ENCODE data around the gene DHRS3. TPM values are rescaled to one million over a fixed set of nuclear protein-coding genes. Genes with fewer than 3 reads are reported as not detected.
A peak's percentile ranks its signal among the peaks of the same experiment; 100 is the strongest.
"Not testable (repeated sequence)": the region's sequence is repeated elsewhere in the genome, so short reads cannot be mapped to it uniquely, and the experiment has no call there.

Gene DHRS3
- total RNA-seq, 1 donor from 2014 or later = 63.7 TPM

DNA sequence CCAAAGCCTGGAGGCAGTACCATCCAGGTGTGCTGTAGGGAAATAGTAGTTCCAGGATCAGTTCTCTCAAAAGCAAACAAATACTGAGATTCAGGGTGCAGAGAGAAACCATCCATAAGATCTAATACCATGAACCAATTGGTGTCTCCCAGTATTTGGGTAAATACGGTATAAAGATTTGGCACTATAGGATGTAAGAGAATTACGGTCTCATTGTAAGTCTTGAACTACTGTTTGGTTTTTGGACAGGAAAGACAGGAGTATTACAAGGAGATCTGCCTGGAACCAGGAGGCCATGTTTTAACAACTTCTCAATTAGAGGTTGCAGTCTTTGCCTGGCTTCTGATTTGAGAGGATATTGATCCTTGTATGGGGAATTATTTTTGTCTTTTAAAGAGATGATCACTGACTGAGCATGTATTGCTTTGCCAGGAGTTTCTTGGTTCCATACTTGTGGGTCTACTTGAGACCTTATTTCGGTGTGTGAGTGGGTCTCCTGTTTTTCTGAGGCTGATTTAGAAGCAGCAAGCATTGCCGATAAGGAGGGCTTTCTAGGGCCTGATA is 36.1 kb upstream of the DHRS3 start:
- no peak overlapping the region for H3K4me3 ChIP-seq (ENCODE audit: low read depth, low read length)
- no peaks in the 10 kb centered on the region for H3K36me3 ChIP-seq (ENCODE audit: control insufficient read depth, insufficient read depth, low read length)
- DNase-seq (ENCODE audit: low read depth) (peak; percentile 8), FAIRE-seq (no peak)
- TF ChIP-seq, protein P1, sequence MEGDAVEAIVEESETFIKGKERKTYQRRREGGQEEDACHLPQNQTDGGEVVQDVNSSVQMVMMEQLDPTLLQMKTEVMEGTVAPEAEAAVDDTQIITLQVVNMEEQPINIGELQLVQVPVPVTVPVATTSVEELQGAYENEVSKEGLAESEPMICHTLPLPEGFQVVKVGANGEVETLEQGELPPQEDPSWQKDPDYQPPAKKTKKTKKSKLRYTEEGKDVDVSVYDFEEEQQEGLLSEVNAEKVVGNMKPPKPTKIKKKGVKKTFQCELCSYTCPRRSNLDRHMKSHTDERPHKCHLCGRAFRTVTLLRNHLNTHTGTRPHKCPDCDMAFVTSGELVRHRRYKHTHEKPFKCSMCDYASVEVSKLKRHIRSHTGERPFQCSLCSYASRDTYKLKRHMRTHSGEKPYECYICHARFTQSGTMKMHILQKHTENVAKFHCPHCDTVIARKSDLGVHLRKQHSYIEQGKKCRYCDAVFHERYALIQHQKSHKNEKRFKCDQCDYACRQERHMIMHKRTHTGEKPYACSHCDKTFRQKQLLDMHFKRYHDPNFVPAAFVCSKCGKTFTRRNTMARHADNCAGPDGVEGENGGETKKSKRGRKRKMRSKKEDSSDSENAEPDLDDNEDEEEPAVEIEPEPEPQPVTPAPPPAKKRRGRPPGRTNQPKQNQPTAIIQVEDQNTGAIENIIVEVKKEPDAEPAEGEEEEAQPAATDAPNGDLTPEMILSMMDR (IDR thresholded peaks at IDR 0.05; ENCODE audit: insufficient read depth, low read length, severe bottlenecking) = no peak
- no peaks in the 10 kb centered on the region for H3K27me3 ChIP-seq (ENCODE audit: control insufficient read depth, insufficient read depth, low read length)

DNA sequence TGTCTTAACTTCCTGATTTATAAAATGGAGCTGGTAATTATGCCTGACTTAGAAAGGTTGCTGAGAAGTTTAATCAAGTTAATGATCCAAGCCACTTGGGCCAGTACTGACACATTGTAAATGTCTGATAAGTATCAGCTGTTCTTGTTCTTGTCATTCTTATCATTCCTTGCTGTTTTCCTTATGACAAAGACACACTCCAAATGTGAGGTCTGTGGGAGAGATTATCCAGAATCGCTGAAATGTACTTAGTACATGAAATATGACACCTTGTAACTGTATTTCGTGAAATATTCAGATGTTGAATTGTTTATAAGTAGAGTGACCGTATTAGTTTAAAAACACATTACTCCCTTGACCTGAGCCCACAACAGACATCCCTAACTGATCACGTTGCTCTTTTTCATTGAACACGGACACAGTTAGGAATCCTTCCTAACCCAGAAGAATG is 32.0 kb upstream of the DHRS3 start:
- FAIRE-seq (peak; percentile 32), DNase-seq (ENCODE audit: low read depth) (no peak)
- TF ChIP-seq, protein P1 (IDR thresholded peaks at IDR 0.05; ENCODE audit: insufficient read depth, low read length, severe bottlenecking) = no peak
- no peak overlapping the region for H3K4me3 ChIP-seq (ENCODE audit: low read depth, low read length)
- no peaks in the 10 kb centered on the region for H3K27me3 ChIP-seq (ENCODE audit: control insufficient read depth, insufficient read depth, low read length)
- H3K36me3 ChIP-seq (ENCODE audit: control insufficient read depth, insufficient read depth, low read length) = no peaks in the 10 kb centered on the region

DNA sequence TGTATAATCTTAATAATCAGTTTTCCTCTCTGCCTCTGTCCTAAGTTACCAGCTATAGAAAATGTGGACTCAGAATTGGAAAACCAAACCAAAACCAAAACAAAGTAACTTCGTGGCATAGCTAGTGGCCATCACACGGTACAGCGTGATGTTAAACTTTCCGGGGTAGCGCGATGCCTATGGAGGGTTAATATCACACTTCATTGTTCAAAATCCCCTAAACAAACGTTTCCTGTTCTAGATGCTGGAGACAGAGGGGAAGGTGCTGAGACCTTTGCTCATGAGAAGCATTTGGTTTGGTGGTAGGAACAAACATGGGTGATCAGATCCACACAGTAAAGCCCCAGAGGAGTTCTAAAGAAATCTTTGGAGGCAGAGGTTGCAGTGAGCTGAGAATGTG is 30.7 kb upstream of the DHRS3 start:
- Histone ChIP-seq H3K27me3 (ENCODE audit: control insufficient read depth, insufficient read depth, low read length) (peaks cover 1% of the 10 kb centered on the region), H3K36me3 (ENCODE audit: control insufficient read depth, insufficient read depth, low read length) (no peaks in the 10 kb centered on the region), H3K4me3 (ENCODE audit: low read depth, low read length) (no peak overlapping the region)
- TF ChIP-seq, protein P1 (IDR thresholded peaks at IDR 0.05; ENCODE audit: insufficient read depth, low read length, severe bottlenecking) = no peak
- DNase-seq (ENCODE audit: low read depth) = no peak
- FAIRE-seq = no peak

DNA sequence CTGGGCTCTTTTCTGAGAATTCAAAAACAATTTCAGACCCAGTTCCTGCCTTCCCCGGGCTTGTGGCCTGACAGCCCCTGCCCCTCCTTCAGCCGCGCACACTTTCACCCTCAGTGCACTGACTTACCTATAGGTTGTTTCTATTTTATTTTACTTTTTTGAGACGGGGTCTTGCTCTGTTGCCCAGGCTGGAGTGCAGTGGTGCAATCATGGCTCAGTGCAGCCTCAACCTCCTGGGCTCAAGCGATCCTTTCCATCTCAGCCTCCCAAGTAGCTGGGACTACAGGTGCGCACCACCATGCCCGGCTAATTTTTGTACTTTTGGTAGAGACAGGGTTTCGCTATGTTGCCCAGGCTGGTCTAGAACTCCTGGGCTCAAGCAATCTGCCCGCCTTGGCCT is 27.4 kb upstream of the DHRS3 start:
- not testable (repeated sequence) for H3K36me3 ChIP-seq (ENCODE audit: control insufficient read depth, insufficient read depth, low read length); H3K27me3 ChIP-seq (ENCODE audit: control insufficient read depth, insufficient read depth, low read length); FAIRE-seq; H3K4me3 ChIP-seq (ENCODE audit: low read depth, low read length); DNase-seq (ENCODE audit: low read depth)

DNA sequence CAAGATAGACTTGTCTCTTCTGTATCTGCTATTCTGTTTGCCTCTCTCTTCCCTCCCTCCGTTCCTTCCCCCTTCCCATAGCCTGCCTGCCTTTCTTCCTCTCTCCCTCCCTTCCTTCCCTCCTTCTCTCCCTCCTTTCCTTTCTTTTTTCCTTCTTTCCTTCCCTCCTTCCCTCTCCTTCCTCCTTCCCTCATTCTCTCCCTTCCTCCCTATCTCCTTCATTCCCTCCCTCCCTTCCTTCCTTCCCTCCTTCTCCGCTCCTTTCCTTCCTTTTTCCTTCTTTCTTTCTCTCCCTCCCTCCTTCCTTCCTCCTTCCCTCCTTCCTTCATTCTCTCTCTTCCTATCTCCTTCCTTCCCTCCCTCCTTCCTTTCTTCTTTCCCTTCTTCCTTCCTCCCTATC is 26.8 kb upstream of the DHRS3 start:
- H3K4me3 ChIP-seq (ENCODE audit: low read depth, low read length) = no peak overlapping the region
- no peaks in the 10 kb centered on the region for H3K36me3 ChIP-seq (ENCODE audit: control insufficient read depth, insufficient read depth, low read length)
- FAIRE-seq (no peak), DNase-seq (ENCODE audit: low read depth) (no peak)
- TF ChIP-seq, protein P1 (IDR thresholded peaks at IDR 0.05; ENCODE audit: insufficient read depth, low read length, severe bottlenecking) = no peak
- H3K27me3 ChIP-seq (ENCODE audit: control insufficient read depth, insufficient read depth, low read length) = peaks cover 1% of the 10 kb centered on the region

DNA sequence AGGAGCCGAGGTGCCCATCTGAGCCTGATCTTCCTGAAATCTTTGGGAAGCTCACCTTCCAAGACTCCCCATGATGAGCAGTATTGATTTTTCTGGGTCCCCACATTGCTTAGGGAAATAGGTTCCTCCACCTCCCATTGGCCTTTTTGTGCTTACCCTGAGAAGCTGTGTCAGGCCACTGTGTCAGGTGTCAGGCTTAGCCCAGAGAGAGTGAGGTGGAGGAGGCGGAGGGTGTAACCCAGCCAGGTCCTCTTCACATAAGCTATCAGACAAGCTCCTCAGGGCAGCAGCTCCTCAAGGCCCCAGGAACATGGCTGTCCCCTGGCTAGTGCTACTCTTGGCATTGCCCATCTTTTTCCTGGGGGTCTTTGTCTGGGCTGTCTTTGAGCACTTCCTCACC is 26.2 kb upstream of the DHRS3 start:
- no peak overlapping the region for H3K4me3 ChIP-seq (ENCODE audit: low read depth, low read length)
- FAIRE-seq (no peak), DNase-seq (ENCODE audit: low read depth) (no peak)
- H3K27me3 ChIP-seq (ENCODE audit: control insufficient read depth, insufficient read depth, low read length) = peaks cover 1% of the 10 kb centered on the region
- H3K36me3 ChIP-seq (ENCODE audit: control insufficient read depth, insufficient read depth, low read length) = no peaks in the 10 kb centered on the region
- TF ChIP-seq, protein P1 (IDR thresholded peaks at IDR 0.05; ENCODE audit: insufficient read depth, low read length, severe bottlenecking) = no peak

Data from bronchial epithelial cell (primary cell).